Ishikawa (cell line): ENCODE data around the gene ACTR8.

Experiments used
- CEBPB ChIP-seq: IDR thresholded peaks from 2 replicates; pipeline ENCODE4 v1.6.1; 2012
- CREB1 ChIP-seq: IDR thresholded peaks from 2 replicates; pipeline ENCODE4 v1.6.1; 2012; ENCODE audit warnings: low read depth
- EGR1 ChIP-seq: IDR thresholded peaks from 2 replicates; pipeline ENCODE4 v1.6.1; 2012
- EP300 ChIP-seq: IDR thresholded peaks from 2 replicates; pipeline ENCODE4 v1.6.1; 2012; ENCODE audit warnings: borderline replicate concordance
- FOXM1 ChIP-seq: IDR thresholded peaks from 2 replicates; pipeline ENCODE4 v1.6.1; 2012; ENCODE audit warnings: low read depth, borderline replicate concordance
- MAX ChIP-seq: IDR thresholded peaks from 2 replicates; pipeline ENCODE4 v1.6.1; 2012
- NFIC ChIP-seq: IDR thresholded peaks from 2 replicates; pipeline ENCODE4 v1.6.1; 2012
- RAD21 ChIP-seq: IDR thresholded peaks from 2 replicates; pipeline ENCODE4 v1.6.1; 2012; ENCODE audit warnings: low read depth
- REST ChIP-seq: IDR thresholded peaks from 2 replicates; pipeline ENCODE4 v1.6.1; 2012; ENCODE audit warnings: low read depth, mild to moderate bottlenecking
- TAF1 ChIP-seq: IDR thresholded peaks from 2 replicates; pipeline ENCODE4 v1.6.1; 2012; ENCODE audit warnings: low read depth, mild to moderate bottlenecking
- TCF12 ChIP-seq: IDR thresholded peaks from 2 replicates; pipeline ENCODE4 v1.6.1; 2012; ENCODE audit warnings: low read depth
- TEAD4 ChIP-seq: IDR thresholded peaks from 2 replicates; pipeline ENCODE4 v1.6.1; 2012
- USF1 ChIP-seq: IDR thresholded peaks from 2 replicates; pipeline ENCODE4 v1.6.1; 2012
- YY1 ChIP-seq: IDR thresholded peaks from 2 replicates; pipeline ENCODE4 v1.6.1; 2012; ENCODE audit warnings: low read depth
- ZBTB7A ChIP-seq: IDR thresholded peaks from 2 replicates; pipeline ENCODE4 v1.6.1; 2012; ENCODE audit warnings: low read depth

Gene ACTR8

GRCh38 chr3:53860196-53860595, 21.8 kb downstream of the ACTR8 start:
- TF ChIP-seq EP300: no peak
- no peak for TF ChIP-seq EGR1
- TF ChIP-seq MAX: no peak
- no peak for TF ChIP-seq YY1
- TF ChIP-seq USF1: no peak
- no peak for TF ChIP-seq NFIC
- no peak for TF ChIP-seq TEAD4
- TF ChIP-seq CREB1: no peak
- TF ChIP-seq CEBPB: no peak
- TF ChIP-seq TAF1: no peak
- no peak for TF ChIP-seq ZBTB7A
- no peak for TF ChIP-seq RAD21
- no peak for TF ChIP-seq REST
- no peak for TF ChIP-seq TCF12
- no peak for TF ChIP-seq FOXM1

GRCh38 chr3:53859178-53859577, 22.8 kb downstream of the ACTR8 start:
- TF ChIP-seq REST: no peak
- TF ChIP-seq RAD21: no peak
- TF ChIP-seq TAF1: no peak
- TF ChIP-seq MAX: no peak

- TF ChIP-seq ZBTB7A (no peak), TAF1 (no peak), TCF12 (no peak), NFIC (no peak), EP300 (no peak), CEBPB (no peak), EGR1 (no peak), CREB1 (no peak), USF1 (no peak), RAD21 (no peak), MAX (no peak), FOXM1 (no peak), YY1 (no peak), REST (no peak), TEAD4 (no peak)
Observed at GRCh38 chr3:53858096-53858741, 23.7 kb downstream of the ACTR8 start.

GRCh38 chr3:53856964-53857363, 25.0 kb downstream of the ACTR8 start:
- TF ChIP-seq CEBPB (no peak), FOXM1 (no peak), NFIC (no peak), REST (no peak), EGR1 (no peak), CREB1 (no peak), RAD21 (no peak), TEAD4 (no peak), USF1 (no peak), MAX (no peak), YY1 (no peak), ZBTB7A (no peak), EP300 (no peak), TCF12 (no peak), TAF1 (no peak)
